Keratinocyte (primary cell): ENCODE data around the gene SMNDC1.

Source experiments
- CTCF ChIP-seq, 3 experiments: IDR thresholded peaks in 1 of 3; conservative IDR thresholded peaks in 1 of 3; optimal IDR thresholded peaks in 1 of 3; 2 replicates in 2 of 3; 3 replicates in 1 of 3; pipeline versions ENCODE3 to v1.5.1; 2011; ENCODE audit warnings: low read length in 3 of 3, mild to moderate bottlenecking in 3 of 3, moderate library complexity in 2 of 3, control low read depth in 1 of 3, inconsistent platforms in 1 of 3; ENCODE audit not compliant: insufficient read depth in 2 of 3; ENCODE audit errors: extremely low read depth in 1 of 3
- EZH2 ChIP-seq: IDR thresholded peaks from one replicate; pipeline ENCODE4 v1.6.1; 2012; ENCODE audit warnings: inconsistent platforms, mild to moderate bottlenecking, low read length, moderate library complexity

- TF ChIP-seq CTCF (optimal IDR thresholded peaks at IDR 0.05 in 1 of 3, IDR thresholded peaks at IDR 0.05 in 1 of 3, conservative IDR thresholded peaks at IDR 0.05 in 1 of 3; ENCODE audit: extremely low read depth in 1 of 3, insufficient read depth in 2 of 3, low read length in 3 of 3): no peak
- TF ChIP-seq EZH2: no peak
Measured at GRCh38 chr10:110244550-110244949, 60.2 kb downstream of the SMNDC1 start.
